Neural progenitor cell (in vitro differentiated cells): ENCODE data around the gene GABBR2.

Experiments
- CTCF ChIP-seq: fragments of 200-600 bp; sonication (generic); IDR thresholded peaks from 2 replicates; pipeline ENCODE4 v1.5.1; 2017; ENCODE audit warnings: antibody characterized with exemption, mild to moderate bottlenecking
- EZH2 ChIP-seq: fragments of 200-600 bp; sonication (generic); IDR thresholded peaks from 2 replicates; pipeline ENCODE4 v1.6.1; 2017; ENCODE audit warnings: antibody characterized with exemption, mild to moderate bottlenecking, moderate library complexity

- TF ChIP-seq EZH2: no peak
- TF ChIP-seq CTCF: no peak
Measured at GRCh38 chr9:98363644-98364043, 345.1 kb downstream of the GABBR2 start.
